Heart left ventricle (tissue), 16 donors: Measurements from ENCODE around the gene ELANE. TPM values are rescaled to one million over a fixed set of nuclear protein-coding genes. Genes with fewer than 3 reads are reported as not detected.

Experiments used
- ATAC-seq, 4 donors: fragments of 200-7000 bp; cut with Tn5 transposase; one replicate each; pipeline ENCODE4 v1.9.1; 2020 to 2022; ENCODE audit warnings: moderate library complexity in 4 of 4, mild to moderate bottlenecking in 3 of 4, moderate number of reproducible peaks in 1 of 4
- DNase-seq, 5 donors: peaks; one replicate each; pipeline ENCODE4 v3.0.0-alpha.2; 2020
- H3K27ac ChIP-seq, 12 donors: fragments of 200-600 bp; sonication (generic) in 4 of 12; one replicate each; pipeline versions ENCODE4 v1.5.0 to v1.8.0; 2016 to 2022; ENCODE audit warnings: mild to moderate bottlenecking in 2 of 12
- H3K27me3 ChIP-seq, 9 donors: fragments of 200-600 bp; sonication (generic) in 2 of 9; one replicate each; pipeline versions ENCODE4 v1.5.1 to v1.8.0; 2016 to 2022; ENCODE audit warnings: mild to moderate bottlenecking in 3 of 9
- H3K36me3 ChIP-seq, 9 donors: fragments of 200-600 bp; sonication (generic) in 2 of 9; one replicate each; pipeline versions ENCODE4 v1.5.0 to v1.8.0; 2018 to 2022; ENCODE audit warnings: mild to moderate bottlenecking in 2 of 9
- H3K4me1 ChIP-seq, 12 donors: fragments of 200-600 bp; sonication (generic) in 4 of 12; one replicate each; pipeline versions ENCODE4 v1.5.0 to v1.8.0; 2016 to 2022; ENCODE audit warnings: mild to moderate bottlenecking in 3 of 12
- H3K4me3 ChIP-seq, 12 donors: fragments of 200-600 bp; sonication (generic) in 4 of 12; one replicate each; pipeline versions ENCODE4 v1.5.0 to v1.8.0; 2017 to 2022; ENCODE audit warnings: mild to moderate bottlenecking in 9 of 12, moderate library complexity in 4 of 12
- H3K9me3 ChIP-seq, 12 donors: fragments of 200-600 bp; sonication (generic) in 4 of 12; one replicate each; pipeline versions ENCODE4 v1.5.0 to v1.8.0; 2016 to 2022; ENCODE audit warnings: mild to moderate bottlenecking in 1 of 12
- CTCF ChIP-seq, 12 donors: fragments of 200-600 bp; sonication (generic) in 4 of 12; IDR thresholded peaks; one replicate each; pipeline versions ENCODE4 v1.5.0 to v1.8.0; 2018 to 2022; ENCODE audit warnings: antibody characterized with exemption in 12 of 12, mild to moderate bottlenecking in 5 of 12
- POLR2A ChIP-seq, 2 donors: fragments of 450-650 bp; IDR thresholded peaks; one replicate each; pipeline ENCODE4 v1.6.1; 2017; ENCODE audit warnings: antibody characterized with exemption in 2 of 2, mild to moderate bottlenecking in 2 of 2, moderate library complexity in 2 of 2
- whole genome bisulfite sequencing, 4 donors: extraction: QIAGEN DNeasy Blood & Tissue Kit in 2 of 4; methylation state at CpG; one replicate each; pipeline versions ENCODE4 v1.1.5 to v1.1.7; 2013 to 2018; 5-methylcytosine and 5-hydroxymethylcytosine counted together
- intact Hi-C, 10 donors: fragments of 100-400 bp; cut with DNase I; formaldehyde crosslinking; loops; one replicate each; pipeline versions ENCODE4 v1.11.1 to v1.14.2; 2022
- polyA plus RNA-seq, 2 donors: library from polyadenylated mRNA; stranded (reverse); fragments of 200-250 nt; gene quantifications; one replicate each; pipeline ENCODE4 v1.2.3, GENCODE V29; 2013
- total RNA-seq, 9 donors: library from RNA; depleted of rRNA in 2 of 9; stranded (reverse); fragments of >200 nt in 2 of 9; fragmentation: NEBNext Ultra II Directional in 3 of 9; extraction: Animal tissue kit (Norgen Biotek cat#: 25700) in 3 of 9; gene quantifications; one replicate each; pipeline versions ENCODE4 v1.1.0 to v1.2.4, GENCODE V29; 2016 to 2023
- donor health status: ischemic (EF 13 %, LVEDD 7.1; RV severe dilation, severe dysfunction).
- donor health status: healthy with polysubstance abuse.
- donor health status: DM: no; HTN: yes; CAD: no.
- donor health status: DM: no; HTN: no; CAD: no.
- donor health status: ischemic (EF 25% LVEDD 6.9; RV normal size, moderate dysfunction).
- donor health status: ischemic (EF 25% LVEDD 5.7; RV mildly dilated, moderate dysfunction).
- donor health status: healthy.
- donor health status: DM: yes; HTN: yes; CAD: no.
- donor health status: ischemic (EF 35%, LVEDD 5.7; RV mildly dilated, moderate dysfunction).
- donor health status: nonischemic (EF 11% LVEDD 7.7; RV severe dilation, severe dysfunction).
- donor health status: DM: yes; HTN: yes; CAD: no.
- donor health status: PGD.
- donor health status: ischemic (EF 29% LVEDD 5.4; RV normal size, mild dysfunction).
- donor health status: nonischemic (EF 23%, LVEDD 6.1; RV moderate dilation, normal function).

ELANE gene
- total and polyA plus RNA-seq, 11 donors = 0.42 to 1.8 (median 1.2) TPM; not detected in 5

GRCh38 chr19:843180-843835 lies 8.8 kb upstream of the ELANE start:
- ATAC-seq (peak in 3 of 4 donors; percentile 51 to 54 (median 54)), DNase-seq (peak in 1 of 5 donors; percentile 68)
- Histone ChIP-seq H3K36me3 (no peaks in the 10 kb centered on the region), H3K27ac (no peak overlapping the region), H3K4me1 (peaks cover 0 to 31% (median 8%) of the 10 kb centered on the region in 12 donors), H3K27me3 (peaks cover 11 to 72% (median 30%) of the 10 kb centered on the region in 9 donors), H3K4me3 (peak overlapping the region in 10 of 12 donors; percentile 2 to 46 (median 24)), H3K9me3 (no peaks in the 10 kb centered on the region)
- intact Hi-C loops = no loop called here
- WGBS, 4 donors = 3 to 10% (median 6%) methylated on average over 25 to 46 of the region's 46 CpGs
- no peak for TF ChIP-seq CTCF (IDR thresholded peaks at IDR 0.05)
- no peak for TF ChIP-seq POLR2A (IDR thresholded peaks at IDR 0.05)

GRCh38 chr19:843836-844545 lies 8.1 kb upstream of the ELANE start:
- TF ChIP-seq POLR2A (IDR thresholded peaks at IDR 0.05) (no peak), CTCF (IDR thresholded peaks at IDR 0.05) (no peak)
- 3 to 50% (median 35%) methylated on average over 11 to 68 of the region's 70 CpGs for WGBS, 4 donors
- H3K4me3 ChIP-seq = peak overlapping the region in 9 of 12 donors; percentile 14 to 46 (median 24)
- peaks cover 0 to 29% (median 8%) of the 10 kb centered on the region in 12 donors for H3K4me1 ChIP-seq
- no peaks in the 10 kb centered on the region for H3K36me3 ChIP-seq
- peaks cover 11 to 71% (median 30%) of the 10 kb centered on the region in 9 donors for H3K27me3 ChIP-seq
- intact Hi-C loops = no loop called here
- no peaks in the 10 kb centered on the region for H3K9me3 ChIP-seq
- H3K27ac ChIP-seq = no peak overlapping the region
- ATAC-seq = no peak
- DNase-seq = no peak

- DNase-seq (no peak), ATAC-seq (no peak)
- no peak for TF ChIP-seq POLR2A (IDR thresholded peaks at IDR 0.05)
- TF ChIP-seq CTCF (IDR thresholded peaks at IDR 0.05) = no peak
- WGBS, 4 donors = 30 to 70% (median 50%) methylated on average over 6 to 11 of the region's 11 CpGs
- H3K4me1 ChIP-seq = peaks cover 0 to 23% (median 8%) of the 10 kb centered on the region in 12 donors
- peaks cover 11 to 68% (median 30%) of the 10 kb centered on the region in 9 donors for H3K27me3 ChIP-seq
- H3K27ac ChIP-seq = no peak overlapping the region
- no peak overlapping the region for H3K4me3 ChIP-seq
- H3K9me3 ChIP-seq = no peaks in the 10 kb centered on the region
- H3K36me3 ChIP-seq = no peaks in the 10 kb centered on the region
- intact Hi-C loops = no loop called here
These were observed 7.5 kb upstream of the ELANE start for GRCh38 chr19:844546-844971.
